Activated CD4-positive, alpha-beta T cell treated with anti-CD3 and anti-CD28 coated beads, Interleukin-2, Interleukin-6, amounts not matched to agents 100 ng/mL and 50 ng/mL, durations not matched to agents 16 hours and 8 hours (primary cell): ENCODE data around the gene CCDC18.
"Not testable (repeated sequence)": the region's sequence is repeated elsewhere in the genome, so short reads cannot be mapped to it uniquely, and the experiment has no call there.

Experiments used
- DNase-seq: peaks from one replicate; pipeline ENCODE4 v3.0.0-alpha.2; 2020

CCDC18 gene

DNA sequence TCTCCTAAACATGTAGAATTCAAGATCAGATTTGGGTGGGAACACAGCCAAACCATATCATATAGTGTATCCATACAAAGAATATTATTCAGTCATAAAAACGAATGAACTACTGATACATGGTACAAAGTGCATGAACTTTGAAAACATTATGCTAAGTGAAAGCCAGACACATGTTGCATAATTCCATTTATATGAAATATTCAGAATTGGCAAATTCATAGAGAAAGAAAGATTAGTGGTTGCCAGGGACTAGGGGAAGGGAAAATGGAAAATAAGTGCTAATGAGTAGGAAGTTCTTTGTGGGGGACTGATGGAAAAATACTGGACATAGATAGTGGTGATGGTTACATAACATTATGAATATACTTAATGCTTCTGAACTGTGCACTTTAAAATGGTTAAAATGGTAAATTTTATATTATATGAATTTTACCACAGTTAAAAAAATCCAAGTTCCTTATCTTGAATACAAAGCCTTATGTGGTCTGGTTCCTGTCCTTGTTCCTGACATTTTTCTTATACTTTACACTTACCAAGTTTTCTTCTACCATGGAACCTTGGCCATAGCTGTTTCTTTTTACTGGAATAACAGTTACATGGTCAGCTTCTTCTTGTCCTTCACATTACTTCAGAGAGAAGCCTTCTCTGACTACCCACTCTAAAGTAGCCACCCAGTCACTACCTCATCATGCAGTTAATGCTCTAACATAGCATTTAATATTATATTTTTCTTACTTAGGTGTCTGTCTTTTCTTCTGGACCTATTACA, 64.0 kb downstream of the CCDC18 start:
- no peak for DNase-seq

DNA sequence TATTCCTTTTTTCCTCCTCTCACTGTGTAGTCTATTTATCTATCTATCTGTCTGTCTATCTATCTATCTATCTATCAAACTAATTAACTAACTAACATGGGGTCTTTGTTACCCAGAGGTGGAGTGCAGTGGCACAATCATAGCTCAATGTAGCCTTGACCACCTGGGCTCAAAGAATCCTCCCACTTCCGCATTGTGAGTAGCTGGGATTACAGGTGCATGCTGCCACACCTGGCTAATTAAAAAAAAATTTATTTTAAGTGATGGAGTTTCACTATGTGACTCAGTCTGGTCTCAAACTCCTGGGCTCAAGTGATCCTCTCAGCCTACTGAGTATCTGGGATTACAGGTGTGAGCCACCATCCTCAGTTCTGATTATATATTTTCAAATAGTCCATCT, 71.4 kb downstream of the CCDC18 start:
- DNase-seq, result no peak

DNA sequence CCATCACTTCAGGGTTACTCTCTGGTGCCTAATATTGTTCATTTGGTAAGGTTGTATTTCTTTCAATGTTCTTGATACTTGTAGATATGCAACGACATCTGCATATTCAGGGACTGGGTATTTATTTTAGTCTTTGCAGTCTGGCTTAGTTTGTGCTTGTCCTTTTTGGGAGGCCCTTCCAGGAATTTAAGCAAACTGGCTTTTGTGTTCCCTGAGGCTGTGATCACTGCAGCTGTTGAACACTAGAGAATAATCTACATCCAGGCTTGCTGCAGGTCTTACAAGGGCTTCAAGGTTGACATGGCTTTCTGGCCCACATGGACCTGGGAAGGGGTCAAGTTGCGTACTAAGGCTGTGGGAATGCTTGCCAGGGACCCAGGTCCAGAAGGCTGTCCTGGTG, 72.1 kb downstream of the CCDC18 start:
- no peak for DNase-seq

- no peak for DNase-seq
These were observed 73.0 kb downstream of the CCDC18 start for GRCh38 chr1:93253516-93253915.

GRCh38 chr1:93255222-93256079, 74.9 kb downstream of the CCDC18 start:
- no peak for DNase-seq

DNA sequence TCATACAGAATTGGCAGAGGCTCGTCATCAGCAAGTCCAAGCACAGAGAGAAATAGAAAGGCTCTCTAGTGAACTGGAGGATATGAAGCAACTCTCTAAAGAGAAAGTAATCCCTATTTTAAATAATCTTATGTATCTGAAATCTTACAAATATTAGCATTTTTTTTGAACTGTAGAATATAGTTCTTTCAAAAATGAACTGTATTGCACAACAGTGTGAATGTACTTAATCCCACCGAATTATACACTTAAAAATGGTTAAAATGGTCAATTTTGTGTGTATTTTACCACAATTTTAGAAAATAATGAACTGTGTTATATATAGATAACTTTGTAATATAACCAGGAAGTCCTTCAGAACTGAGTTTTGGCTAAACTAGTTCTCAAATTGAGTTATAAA, 75.9 kb downstream of the CCDC18 start:
- no peak for DNase-seq

DNA sequence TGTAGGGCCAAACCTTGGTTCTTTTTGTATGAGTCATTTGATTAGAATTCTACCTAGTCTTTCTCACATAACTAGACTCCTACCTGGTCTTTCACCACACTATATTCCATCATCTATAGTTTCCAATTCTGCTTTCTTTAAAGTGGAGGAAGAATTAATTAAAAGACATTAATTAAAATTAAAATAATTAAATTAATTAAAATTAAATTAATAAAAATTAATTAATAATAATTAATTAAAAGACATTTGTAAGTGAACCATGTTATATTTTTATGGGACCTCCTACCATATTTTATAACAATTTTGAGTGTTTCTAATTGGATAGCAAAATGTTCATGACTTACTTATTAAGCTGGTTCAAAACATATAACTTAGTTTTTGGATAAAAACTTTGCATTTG, 77.4 kb downstream of the CCDC18 start:
- DNase-seq, result no peak

DNA sequence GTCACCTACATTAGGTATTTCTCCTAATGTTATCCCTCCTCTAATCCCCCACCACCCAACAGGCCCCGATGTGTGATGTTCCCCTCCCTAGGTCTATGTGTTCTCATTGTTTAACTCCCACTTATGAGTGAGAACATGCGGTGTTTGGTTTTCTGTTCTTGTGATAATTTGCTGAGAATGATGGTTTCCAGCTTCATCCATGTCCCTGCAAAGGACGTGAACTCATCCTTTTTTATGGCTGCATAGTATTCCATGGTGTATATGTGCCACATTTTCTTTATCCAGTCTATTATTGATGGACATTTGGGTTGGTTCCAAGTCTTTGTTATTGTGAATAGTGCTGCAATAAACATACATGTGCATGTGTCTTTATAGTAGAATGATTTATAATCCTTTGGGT, 80.2 kb downstream of the CCDC18 start:
- not testable (repeated sequence) for DNase-seq

- DNase-seq, result no peak
These were observed 82.1 kb downstream of the CCDC18 start for GRCh38 chr1:93262645-93263044.

DNA sequence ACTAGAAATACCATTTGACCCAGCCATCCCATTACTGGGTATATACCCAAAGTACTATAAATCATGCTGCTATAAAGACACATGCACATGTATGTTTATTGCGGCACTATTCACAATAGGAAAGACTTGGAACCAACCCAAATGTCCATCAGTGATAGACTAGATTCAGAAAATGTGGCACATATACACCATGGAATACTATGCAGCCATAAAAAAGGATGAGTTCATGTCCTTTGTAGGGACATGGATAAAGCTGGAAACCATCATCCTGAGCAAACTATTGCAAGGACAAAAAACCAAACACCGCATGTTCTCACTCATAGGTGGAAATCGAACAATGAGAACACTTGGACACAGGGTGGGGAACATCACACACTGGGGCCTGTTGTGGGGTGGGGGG, 88.4 kb downstream of the CCDC18 start:
- not testable (repeated sequence) for DNase-seq

DNA sequence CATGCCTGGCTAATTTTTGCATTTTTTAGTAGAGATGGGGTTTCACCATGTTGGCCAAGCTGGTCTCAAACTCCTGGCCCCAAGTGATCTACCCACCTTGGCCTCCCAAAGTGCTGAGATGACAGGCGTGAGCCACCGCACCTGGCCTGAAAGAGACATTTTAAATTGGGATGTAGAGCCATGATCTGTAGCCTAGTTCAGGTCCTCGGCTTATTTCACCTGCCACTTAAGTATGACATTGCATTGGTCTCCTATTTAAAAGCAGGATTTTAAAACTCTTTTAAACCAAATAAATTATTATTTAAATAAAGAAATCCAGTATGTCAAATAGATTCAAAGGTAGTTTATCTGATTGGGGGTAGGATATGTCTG, 94.7 kb downstream of the CCDC18 start:
- DNase-seq, result not testable (repeated sequence)

GRCh38 chr1:93275634-93276295, 95.2 kb downstream of the CCDC18 start:
- DNase-seq, result no peak

- DNase-seq, result not testable (repeated sequence)
These were observed 97.0 kb downstream of the CCDC18 start for GRCh38 chr1:93277530-93277929.

DNA sequence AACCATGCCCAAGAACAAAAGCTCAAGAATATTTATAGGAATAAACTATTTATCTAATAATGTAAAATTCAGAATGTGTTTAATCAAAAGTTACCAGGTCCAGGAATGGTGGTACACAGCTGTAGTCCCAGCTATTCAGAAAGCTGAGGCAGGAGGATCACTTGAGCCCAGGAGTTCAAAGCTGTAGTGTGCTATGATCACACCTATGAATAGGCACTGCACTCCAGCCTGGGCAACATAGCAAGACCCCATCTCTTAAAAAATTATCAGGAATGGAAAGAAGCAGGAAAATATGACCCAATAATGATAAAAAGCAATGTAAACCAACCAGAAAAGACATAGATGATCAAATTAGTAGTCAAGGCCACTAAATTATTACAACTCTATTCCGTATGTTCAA, 103.0 kb downstream of the CCDC18 start:
- DNase-seq, result no peak

GRCh38 chr1:93288558-93288957, 108.0 kb downstream of the CCDC18 start:
- no peak for DNase-seq

- no peak for DNase-seq
These were observed 116.1 kb downstream of the CCDC18 start for GRCh38 chr1:93296555-93297154.

DNA sequence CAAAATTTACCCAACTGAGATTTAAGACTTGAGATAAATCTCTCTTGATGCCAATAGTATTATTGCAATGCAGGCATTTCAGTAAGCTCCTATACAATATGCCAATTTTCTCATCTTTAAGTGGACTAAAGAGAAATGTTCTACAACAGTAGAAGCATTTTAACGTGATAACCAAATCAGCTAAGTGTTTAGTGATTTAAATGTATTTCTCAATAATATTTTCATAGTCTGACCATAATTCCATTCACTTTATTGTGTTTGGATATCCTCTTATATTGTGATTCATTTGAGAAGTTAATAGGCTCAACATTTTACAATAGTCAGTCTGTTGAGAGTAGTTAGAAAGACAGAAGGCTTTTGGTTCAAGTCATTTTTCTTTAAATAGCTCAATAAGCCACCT, 120.6 kb downstream of the CCDC18 start:
- DNase-seq, result no peak

DNA sequence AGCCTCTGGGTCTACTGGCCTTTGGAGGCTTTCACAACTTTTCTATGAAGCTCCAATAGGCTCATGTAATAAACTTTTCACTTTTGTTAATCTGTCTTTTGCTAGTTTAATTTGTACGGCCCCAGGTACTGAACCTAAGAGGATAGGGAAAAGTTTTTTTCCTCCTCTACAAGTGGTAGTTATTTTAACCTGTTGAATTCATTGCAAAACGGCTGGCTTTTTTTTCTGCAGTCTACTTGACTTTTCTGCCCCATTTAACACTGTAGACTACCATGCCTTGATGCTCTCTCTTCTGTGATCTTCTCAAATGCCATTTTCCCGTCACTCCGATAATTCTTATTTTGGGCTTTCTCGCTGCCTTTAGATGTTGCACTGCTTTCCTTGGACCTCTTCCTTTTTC, 121.6 kb downstream of the CCDC18 start:
- no peak for DNase-seq

DNA sequence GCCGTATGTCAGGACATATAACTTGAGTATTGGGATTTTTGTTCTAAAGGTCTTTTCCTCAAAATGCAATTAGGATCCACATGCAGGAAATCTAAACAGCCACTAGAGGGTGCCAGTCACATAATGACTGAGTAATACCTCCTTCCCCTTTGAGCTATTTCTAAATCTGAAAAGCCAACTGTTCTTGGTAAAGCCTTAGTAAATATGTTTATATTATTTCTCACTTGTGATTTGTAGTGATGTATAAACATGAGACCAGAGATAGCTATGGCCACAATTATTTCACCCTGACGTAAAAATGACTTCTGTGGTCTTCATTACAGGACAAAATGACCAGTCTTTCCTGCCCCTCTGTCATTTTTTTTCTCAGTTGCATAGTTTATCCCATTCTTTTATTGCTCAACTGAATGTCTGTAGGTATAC, 124.2 kb downstream of the CCDC18 start:
- DNase-seq, result peak; percentile 70

- no peak for DNase-seq
These were observed 126.4 kb downstream of the CCDC18 start for GRCh38 chr1:93306920-93307319.

- no peak for DNase-seq
These were observed 132.5 kb downstream of the CCDC18 start for GRCh38 chr1:93313026-93313425.

GRCh38 chr1:93317207-93317606, 136.7 kb downstream of the CCDC18 start:
- DNase-seq, result no peak

DNA sequence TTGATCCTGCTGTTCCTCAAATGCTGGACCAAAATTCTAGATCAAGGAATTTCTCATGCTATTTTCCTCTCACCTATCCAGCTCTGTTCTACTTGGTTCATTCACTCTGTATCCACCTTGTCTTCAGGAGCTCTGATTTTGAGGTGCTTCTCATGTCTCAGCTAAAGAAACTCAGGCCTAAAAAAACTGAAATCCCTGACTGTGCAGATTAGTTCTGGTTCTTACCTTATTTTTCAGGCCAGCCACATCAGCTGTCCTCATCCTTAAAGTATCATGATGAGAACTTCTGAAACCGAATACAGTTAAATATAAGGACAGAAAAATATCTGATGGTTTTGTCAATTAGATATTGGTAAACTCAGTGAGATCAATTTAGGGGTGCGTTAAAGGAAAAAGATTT, 137.4 kb downstream of the CCDC18 start:
- no peak for DNase-seq
